Measurements from ENCODE around the gene TRPM2. TPM values are rescaled to one million over a fixed set of nuclear protein-coding genes. Genes with fewer than 3 reads are reported as not detected.
A peak's percentile ranks its signal among the peaks of the same experiment; 100 is the strongest.

Gene TRPM2
- total and polyA plus RNA-seq, 2 of the 4 experiments (the other 2 are of a cell fraction): not detected

- Histone ChIP-seq H3K27me3 (ENCODE audit: control insufficient read depth, insufficient read depth, low read length) (no peaks in the 10 kb centered on the region), H4K8ac (ENCODE audit: low read depth in 2 of 2, low read length in 2 of 2) (no peak overlapping the region), H3K9me1 (ENCODE audit: insufficient read depth, low read length) (no peaks in the 10 kb centered on the region), H3K36me3 (ENCODE audit: control insufficient read depth, insufficient read depth, low read length) (peaks cover 18% of the 10 kb centered on the region), H3K4me1 (ENCODE audit: control insufficient read depth, insufficient read depth, low read length) (no peaks in the 10 kb centered on the region), H2BK15ac (ENCODE audit: low read depth, low read length) (no peak overlapping the region), H3K14ac (replicated peaks; ENCODE audit: low read depth, low read length) (no peak overlapping the region), H3K79me1 (ENCODE audit: low read depth in 1 of 2, low read length in 2 of 2) (no peaks in the 10 kb centered on the region), H2AK5ac (ENCODE audit: low read depth, low read length) (no peak overlapping the region), H4K20me1 (ENCODE audit: insufficient read depth, low read length) (peaks cover 11% of the 10 kb centered on the region), H2AK9ac (replicated peaks; ENCODE audit: low read depth, low read length, poor library complexity) (peak overlapping the region; percentile 77), H3K27ac (ENCODE audit: insufficient read depth, low read length) (no peak overlapping the region), H3K18ac (ENCODE audit: low read depth, low read length) (no peak overlapping the region), H3K4me2 (ENCODE audit: low read depth, low read length) (no peak overlapping the region), H2BK5ac (ENCODE audit: low read depth, low read length, poor library complexity, severe bottlenecking) (no peak overlapping the region), H4K5ac (ENCODE audit: low read depth, low read length) (no peak overlapping the region), H2BK20ac (ENCODE audit: low read depth, low read length) (no peak overlapping the region), H3K23ac (ENCODE audit: low read depth, low read length) (no peak overlapping the region), H2BK120ac (ENCODE audit: low read depth, low read length) (no peak overlapping the region), H3K56ac (ENCODE audit: extremely low read depth, insufficient read depth, low read length) (no peak overlapping the region), H4K91ac (ENCODE audit: insufficient read depth, low read depth, low read length) (no peak overlapping the region), H3K4ac (ENCODE audit: low read depth, low read length) (no peak overlapping the region), H3K4me3 (ENCODE audit: insufficient read depth, low read depth, low read length) (no peak overlapping the region), H3K9ac (ENCODE audit: low read depth, low read length) (no peak overlapping the region), H2AFZ (replicated peaks; ENCODE audit: low read length, poor library complexity) (no peak overlapping the region), H3K9me3 (ENCODE audit: control insufficient read depth, insufficient read depth, low read length) (no peaks in the 10 kb centered on the region)
- in situ Hi-C loops (cut with MboI; ENCODE audit: low sequenced_read_pairs): no loop called here
- DNase-seq: no peak
- dilution Hi-C loops (cut with HindIII; ENCODE audit: low sequenced_read_pairs, unreplicated experiment): no loop called here
- BruUV-seq (replicated peaks): no TSS peak
- WGBS, 2 experiments (ENCODE audit: extremely low coverage in 2 of 2, insufficient read length in 1 of 2): 98% methylated on average over 6 of the region's 16 CpGs; no CpG with 5 or more reads in 1 of the 2 experiments
- no peak for ATAC-seq (ENCODE audit: low read depth)
- CTCF ChIA-PET: no interaction called here
- no peak for TF ChIP-seq NFE2L2 (IDR thresholded peaks at IDR 0.05; ENCODE audit: low read depth, low read length)
- intact Hi-C loops (cut with micrococcal nuclease): loop anchor here (10.0 kb wide), 1 partner anchor 154 kb away; no protein-coding TSS in a partner anchor
- POLR2A ChIA-PET (ENCODE audit: unreplicated experiment): no interaction called here
Measured at GRCh38 chr21:44331209-44331608, 22.2 kb upstream of the TRPM2 start.

All from IMR-90 (cell line).